DND-41 (cell line): ENCODE measurements around the gene SPI1.

Experiments
- EZH2 ChIP-seq: IDR thresholded peaks from 3 replicates; pipeline ENCODE4 v1.6.1; 2012; ENCODE audit warnings: borderline replicate concordance, low read depth, mild to moderate bottlenecking, moderate library complexity, low read length, inconsistent platforms; ENCODE audit not compliant: severe bottlenecking
- TF ChIP-seq, protein P1 (sequence below): IDR thresholded peaks from 2 replicates; pipeline ENCODE4 v1.5.1; 2012; ENCODE audit warnings: borderline replicate concordance, low read length, moderate library complexity, mild to moderate bottlenecking; ENCODE audit not compliant: poor library complexity, severe bottlenecking; ENCODE audit errors: extremely low read depth

DNA sequence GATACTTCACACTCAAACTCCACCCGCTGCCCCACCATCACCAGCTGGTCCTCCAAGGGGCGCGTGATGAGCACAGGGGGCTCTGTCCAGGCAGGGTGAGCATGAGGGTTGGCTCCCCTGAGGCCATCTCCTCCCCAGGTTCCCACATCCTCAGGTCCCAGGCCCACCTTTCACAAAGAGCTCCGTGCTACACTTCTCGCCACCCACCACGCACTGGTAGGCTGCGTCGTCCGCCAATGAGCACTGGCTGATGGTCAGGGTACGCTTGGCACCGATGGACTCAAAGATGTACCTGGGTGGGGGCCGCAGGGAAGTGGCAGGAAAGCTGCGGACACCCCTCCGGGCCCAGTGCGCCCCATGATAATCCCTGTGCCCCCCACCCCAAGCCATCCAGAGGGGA, 35.5 kb downstream of the SPI1 start:
- TF ChIP-seq EZH2, result no peak
- TF ChIP-seq, protein P1, sequence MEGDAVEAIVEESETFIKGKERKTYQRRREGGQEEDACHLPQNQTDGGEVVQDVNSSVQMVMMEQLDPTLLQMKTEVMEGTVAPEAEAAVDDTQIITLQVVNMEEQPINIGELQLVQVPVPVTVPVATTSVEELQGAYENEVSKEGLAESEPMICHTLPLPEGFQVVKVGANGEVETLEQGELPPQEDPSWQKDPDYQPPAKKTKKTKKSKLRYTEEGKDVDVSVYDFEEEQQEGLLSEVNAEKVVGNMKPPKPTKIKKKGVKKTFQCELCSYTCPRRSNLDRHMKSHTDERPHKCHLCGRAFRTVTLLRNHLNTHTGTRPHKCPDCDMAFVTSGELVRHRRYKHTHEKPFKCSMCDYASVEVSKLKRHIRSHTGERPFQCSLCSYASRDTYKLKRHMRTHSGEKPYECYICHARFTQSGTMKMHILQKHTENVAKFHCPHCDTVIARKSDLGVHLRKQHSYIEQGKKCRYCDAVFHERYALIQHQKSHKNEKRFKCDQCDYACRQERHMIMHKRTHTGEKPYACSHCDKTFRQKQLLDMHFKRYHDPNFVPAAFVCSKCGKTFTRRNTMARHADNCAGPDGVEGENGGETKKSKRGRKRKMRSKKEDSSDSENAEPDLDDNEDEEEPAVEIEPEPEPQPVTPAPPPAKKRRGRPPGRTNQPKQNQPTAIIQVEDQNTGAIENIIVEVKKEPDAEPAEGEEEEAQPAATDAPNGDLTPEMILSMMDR, result no peak
